GM18873 (cell line): Measurements from ENCODE around the gene ACACA.

Experiments
- ATAC-seq: cut with Tn5 transposase; IDR thresholded peaks from one replicate; pipeline ENCODE4 v1.9.1; 2021; ENCODE audit warnings: mild to moderate bottlenecking, moderate library complexity, moderate number of reproducible peaks; ENCODE audit not compliant: unreplicated experiment, low FRiP score

Gene ACACA

GRCh38 chr17:37247825-37248224 lies 158.8 kb downstream of the ACACA start:
- no peak for ATAC-seq

GRCh38 chr17:37246085-37246484 lies 160.6 kb downstream of the ACACA start:
- ATAC-seq: no peak

GRCh38 chr17:37240381-37240780 lies 166.3 kb downstream of the ACACA start:
- no peak for ATAC-seq

- ATAC-seq: no peak
Measured at GRCh38 chr17:37239690-37240334, 166.8 kb downstream of the ACACA start.

GRCh38 chr17:37234106-37234505 lies 172.5 kb downstream of the ACACA start:
- no peak for ATAC-seq

- ATAC-seq: no peak
Measured at GRCh38 chr17:37233036-37233435, 173.6 kb downstream of the ACACA start.

GRCh38 chr17:37231887-37232286 lies 174.7 kb downstream of the ACACA start:
- no peak for ATAC-seq

- no peak for ATAC-seq
Measured at GRCh38 chr17:37230633-37231032, 176.0 kb downstream of the ACACA start.

- no peak for ATAC-seq
Measured at GRCh38 chr17:37225465-37225864, 181.2 kb downstream of the ACACA start.

- no peak for ATAC-seq
Measured at GRCh38 chr17:37221865-37222264, 184.8 kb downstream of the ACACA start.

GRCh38 chr17:37220607-37220953 lies 186.1 kb downstream of the ACACA start:
- no peak for ATAC-seq

- no peak for ATAC-seq
Measured at GRCh38 chr17:37219876-37220606, 186.6 kb downstream of the ACACA start.

- no peak for ATAC-seq
Measured at GRCh38 chr17:37218849-37219248, 187.8 kb downstream of the ACACA start.

- ATAC-seq: no peak
Measured at GRCh38 chr17:37214416-37214815, 192.2 kb downstream of the ACACA start.

GRCh38 chr17:37213927-37214326 lies 192.7 kb downstream of the ACACA start:
- ATAC-seq: no peak

GRCh38 chr17:37212179-37212578 lies 194.5 kb downstream of the ACACA start:
- ATAC-seq: no peak

- ATAC-seq: no peak
Measured at GRCh38 chr17:37211136-37211535, 195.5 kb downstream of the ACACA start.

GRCh38 chr17:37207103-37207502 lies 199.5 kb downstream of the ACACA start:
- ATAC-seq: no peak

- ATAC-seq: no peak
Measured at GRCh38 chr17:37206299-37206698, 200.3 kb downstream of the ACACA start.

- no peak for ATAC-seq
Measured at GRCh38 chr17:37200497-37200896, 206.1 kb downstream of the ACACA start.

- no peak for ATAC-seq
Measured at GRCh38 chr17:37197336-37197735, 209.3 kb downstream of the ACACA start.

- ATAC-seq: no peak
Measured at GRCh38 chr17:37194208-37194607, 212.4 kb downstream of the ACACA start.
